GM12873 (cell line): ENCODE data around the gene HMBS.

Experiments
- CTCF ChIP-seq: IDR thresholded peaks from 2 replicates; pipeline ENCODE4 v1.5.1; 2012; ENCODE audit warnings: low read depth, mild to moderate bottlenecking, moderate library complexity, low read length, control low read depth; ENCODE audit not compliant: insufficient read depth; ENCODE audit errors: missing control alignments

The HMBS gene

DNA sequence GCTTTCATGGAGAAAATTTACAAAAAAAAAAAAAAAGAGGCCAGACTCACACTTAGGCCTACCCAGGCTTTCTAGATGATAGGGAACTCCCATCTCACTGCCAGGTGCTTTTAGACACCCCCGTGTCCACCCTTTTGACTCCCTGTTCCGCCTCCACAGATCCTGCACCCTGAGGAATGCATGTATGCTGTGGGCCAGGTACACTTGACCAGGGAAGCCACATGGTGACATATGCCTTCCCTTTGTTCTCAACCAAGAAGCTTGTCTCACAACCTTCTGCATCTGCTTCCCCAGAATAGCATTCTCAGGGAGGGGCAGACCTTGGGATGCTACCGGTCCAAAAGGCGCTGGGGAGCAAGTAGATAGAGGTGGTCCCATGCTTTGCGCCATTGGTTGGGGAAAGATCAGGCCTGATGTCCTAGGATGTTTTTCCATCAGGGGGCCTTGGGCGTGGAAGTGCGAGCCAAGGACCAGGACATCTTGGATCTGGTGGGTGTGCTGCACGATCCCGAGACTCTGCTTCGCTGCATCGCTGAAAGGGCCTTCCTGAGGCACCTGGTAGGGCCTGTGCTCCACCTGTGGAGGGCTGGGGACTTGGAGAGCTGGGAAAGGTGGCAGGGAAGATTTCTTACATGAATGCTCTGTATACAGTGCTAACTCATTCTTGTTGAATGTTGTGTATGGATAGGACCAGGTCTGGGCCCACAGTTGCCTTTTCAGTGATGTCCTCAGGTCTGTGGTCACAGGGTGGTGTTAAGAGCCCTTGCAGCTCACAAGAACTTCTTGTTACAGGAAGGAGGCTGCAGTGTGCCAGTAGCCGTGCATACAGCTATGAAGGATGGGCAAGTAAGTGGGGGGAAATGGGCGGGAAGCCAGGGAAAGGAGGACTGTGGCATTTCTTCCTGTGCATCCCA, 7.5 kb downstream of the HMBS start:
- no peak for TF ChIP-seq CTCF

GRCh38 chr11:119092880-119093842, 8.5 kb downstream of the HMBS start:
- no peak for TF ChIP-seq CTCF

DNA sequence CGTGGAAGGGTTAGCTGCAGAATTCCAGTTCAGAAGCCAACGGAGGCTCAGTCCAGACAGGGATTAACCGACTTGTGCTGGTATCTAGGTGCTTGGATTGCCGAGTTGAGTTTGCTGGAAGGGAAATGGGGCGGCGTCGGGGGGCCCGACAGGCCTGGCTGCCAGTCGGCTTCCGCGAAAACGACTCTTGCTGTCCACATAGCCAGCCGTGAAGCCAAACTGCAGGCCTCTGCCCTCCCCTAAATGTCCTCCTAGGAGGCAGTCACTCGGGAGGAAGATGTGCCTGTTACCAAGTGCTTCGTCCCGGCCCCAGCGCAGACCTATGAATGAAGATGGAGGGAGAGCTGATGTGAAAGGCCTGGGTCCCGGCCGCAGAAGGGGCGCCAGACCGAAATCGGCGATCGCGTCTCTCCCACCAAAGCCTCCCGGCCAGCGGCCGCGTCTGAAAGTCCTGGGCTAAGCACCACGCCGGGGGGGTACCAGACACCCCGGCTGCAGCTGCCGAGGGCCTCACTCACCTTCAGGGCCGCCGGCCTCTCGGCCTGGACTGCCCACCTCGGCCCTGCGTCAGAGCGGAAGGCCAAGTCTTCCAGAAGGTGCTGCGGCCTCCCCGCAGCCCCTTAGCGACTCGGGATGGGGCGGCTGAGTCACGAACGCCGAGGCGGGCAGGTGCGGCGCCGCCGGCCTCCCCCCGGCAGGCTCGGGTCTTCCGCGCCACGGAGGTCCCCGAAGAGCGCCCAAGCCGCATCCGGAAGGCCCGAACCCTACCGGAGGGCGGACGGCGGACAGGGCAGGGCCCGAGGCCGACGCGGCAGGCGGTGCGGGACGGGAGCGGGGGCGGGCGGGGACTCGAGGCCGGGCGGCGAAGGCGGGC, 9.5 kb downstream of the HMBS start:
- TF ChIP-seq CTCF = no peak

- TF ChIP-seq CTCF = peak; percentile 65
Observed at GRCh38 chr11:119094816-119095065, 10.1 kb downstream of the HMBS start.

DNA sequence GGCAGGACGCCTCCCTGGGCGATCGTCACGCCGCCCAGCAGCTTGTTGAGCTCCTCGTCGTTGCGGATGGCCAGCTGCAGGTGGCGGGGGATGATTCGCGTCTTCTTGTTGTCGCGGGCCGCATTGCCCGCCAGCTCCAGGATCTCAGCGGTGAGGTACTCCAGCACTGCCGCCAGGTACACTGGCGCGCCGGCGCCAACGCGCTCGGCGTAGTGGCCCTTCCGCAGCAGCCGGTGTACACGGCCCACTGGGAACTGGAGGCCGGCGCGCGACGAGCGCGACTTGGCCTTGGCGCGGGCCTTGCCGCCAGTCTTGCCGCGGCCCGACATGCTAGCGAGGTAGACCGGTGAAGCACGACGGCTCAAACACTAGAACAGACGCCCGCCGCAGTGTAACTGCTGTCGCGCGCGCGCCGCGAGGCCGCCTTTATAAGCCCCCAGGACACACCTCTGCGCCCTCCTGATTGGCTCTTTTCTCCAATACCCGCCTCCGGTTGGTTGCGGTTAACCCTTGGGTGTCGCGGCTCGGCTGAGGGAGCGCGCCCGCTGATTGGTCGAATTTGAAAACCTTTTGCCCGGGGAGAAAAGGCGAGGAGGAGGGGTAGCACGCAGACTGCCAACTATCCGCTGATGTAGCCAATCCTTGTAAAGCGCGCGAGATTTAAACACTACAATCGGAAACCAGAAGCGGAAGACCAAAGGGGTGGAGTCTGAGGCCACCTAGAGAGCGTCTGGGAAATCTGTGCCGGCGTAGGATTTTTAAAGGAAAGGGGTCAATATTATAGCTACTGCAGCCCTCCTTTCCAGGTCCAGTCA, 10.6 kb downstream of the HMBS start:
- no peak for TF ChIP-seq CTCF

GRCh38 chr11:119099711-119100110, 15.0 kb downstream of the HMBS start:
- no peak for TF ChIP-seq CTCF
